ENCODE data around the gene TSPAN31.

TSPAN31 gene

DNA sequence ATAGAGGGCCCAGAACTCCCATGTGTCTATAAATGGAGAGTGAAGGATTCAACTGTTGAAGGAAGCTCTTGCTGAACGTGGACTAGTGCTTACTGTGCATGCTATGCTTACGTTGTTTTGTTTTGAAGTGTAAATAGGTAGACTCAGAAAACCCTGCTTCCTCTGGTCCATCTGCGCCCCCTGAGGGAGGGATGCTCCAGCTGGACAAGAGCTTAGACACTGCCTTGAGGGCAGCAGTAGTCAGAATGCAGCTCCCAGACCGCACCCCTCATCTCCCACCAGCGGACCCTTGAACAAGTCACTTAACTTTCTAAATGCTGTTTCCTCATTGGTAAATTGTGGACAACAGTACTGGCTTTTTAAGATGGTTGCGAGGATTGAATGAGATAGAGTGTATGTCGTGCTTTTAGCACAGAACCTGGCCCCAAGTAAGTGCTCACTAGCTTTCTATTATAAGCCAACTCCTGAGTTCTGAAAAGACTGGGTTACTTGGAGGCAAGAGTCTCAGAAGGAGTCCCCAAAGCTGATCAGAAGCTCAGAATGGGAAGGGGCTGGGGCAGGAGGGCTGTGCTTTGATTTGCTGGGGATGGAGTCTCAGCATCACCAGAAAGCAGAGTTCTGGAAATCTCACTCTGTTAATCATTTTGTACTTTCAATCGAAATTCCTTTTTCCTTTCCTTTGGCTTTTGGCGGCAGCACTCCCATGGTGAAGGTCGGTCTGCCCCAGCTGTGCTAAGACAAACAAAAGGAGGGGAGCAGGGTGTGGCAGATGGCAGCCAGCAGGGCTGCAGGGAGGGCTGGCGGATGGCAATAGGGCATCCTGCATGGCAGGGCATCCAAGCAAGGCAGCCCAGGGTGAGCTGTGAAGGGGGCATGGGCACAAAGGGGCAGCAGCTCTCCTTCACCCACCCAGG, 21.9 kb upstream of the TSPAN31 start:
- DNase-seq, result no peak

DNA sequence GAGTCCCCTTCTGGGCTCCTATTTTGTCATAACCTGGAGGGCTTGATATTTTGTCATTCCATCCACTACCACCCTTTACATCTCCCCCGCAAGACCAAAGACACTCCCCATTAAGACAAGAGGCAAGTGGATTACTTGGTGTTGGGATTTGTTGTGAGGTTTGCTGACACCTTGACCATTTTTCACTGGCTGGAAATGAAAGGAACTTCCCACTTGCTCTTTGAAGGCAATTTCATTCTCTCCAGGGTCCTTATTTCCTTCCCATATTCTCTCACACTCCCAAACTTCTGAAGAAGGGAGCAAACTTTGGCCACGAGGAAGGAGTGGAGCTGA, 21.2 kb upstream of the TSPAN31 start:
- DNase-seq, result no peak

GRCh38 chr12:57724003-57724935, 20.6 kb upstream of the TSPAN31 start:
- no peak for DNase-seq

- no peak for DNase-seq
Measured at GRCh38 chr12:57724936-57725740, 19.7 kb upstream of the TSPAN31 start.

GRCh38 chr12:57725851-57726150, 19.0 kb upstream of the TSPAN31 start:
- no peak for DNase-seq

DNA sequence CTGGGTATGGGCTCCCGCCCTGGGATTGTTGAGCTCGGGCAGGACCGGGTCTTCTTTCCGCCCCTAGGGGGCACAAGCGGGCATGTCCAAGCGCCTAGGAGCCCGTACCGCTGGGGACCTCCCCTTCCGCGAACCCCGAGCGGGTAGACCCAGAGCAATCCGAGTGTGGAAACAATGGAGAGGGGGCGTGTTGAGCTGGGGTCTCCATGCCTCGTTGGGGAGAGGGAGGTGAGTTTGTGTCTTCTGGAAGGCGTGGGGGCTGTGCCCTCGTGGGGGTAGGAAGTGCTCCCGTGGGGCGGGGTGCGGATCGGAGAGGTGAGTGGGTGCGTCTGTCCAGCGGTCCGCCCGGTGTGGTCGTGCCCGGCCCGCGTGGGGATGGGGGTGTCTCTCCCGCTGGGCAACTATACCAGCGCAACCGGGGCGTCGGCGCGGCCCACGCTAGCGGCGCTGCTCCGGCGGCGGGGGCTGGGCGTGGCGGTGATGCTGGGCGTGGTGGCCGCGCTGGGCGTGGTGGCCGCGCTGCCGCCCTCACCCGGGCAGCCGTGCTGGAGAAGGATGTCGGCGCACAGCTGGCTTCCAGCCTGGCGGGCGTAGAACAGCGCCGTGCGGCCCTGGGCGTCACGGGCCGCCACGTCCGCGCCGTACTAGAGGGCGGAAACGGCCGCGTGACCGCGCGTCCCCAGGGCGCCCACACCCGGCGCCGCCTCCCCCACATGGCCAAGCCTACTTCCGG, 18.5 kb upstream of the TSPAN31 start:
- peak; percentile 14 for DNase-seq

- DNase-seq, result no peak
Measured at GRCh38 chr12:57726884-57727757, 17.7 kb upstream of the TSPAN31 start.

- no peak for DNase-seq
Measured at GRCh38 chr12:57727758-57728395, 17.0 kb upstream of the TSPAN31 start.

DNA sequence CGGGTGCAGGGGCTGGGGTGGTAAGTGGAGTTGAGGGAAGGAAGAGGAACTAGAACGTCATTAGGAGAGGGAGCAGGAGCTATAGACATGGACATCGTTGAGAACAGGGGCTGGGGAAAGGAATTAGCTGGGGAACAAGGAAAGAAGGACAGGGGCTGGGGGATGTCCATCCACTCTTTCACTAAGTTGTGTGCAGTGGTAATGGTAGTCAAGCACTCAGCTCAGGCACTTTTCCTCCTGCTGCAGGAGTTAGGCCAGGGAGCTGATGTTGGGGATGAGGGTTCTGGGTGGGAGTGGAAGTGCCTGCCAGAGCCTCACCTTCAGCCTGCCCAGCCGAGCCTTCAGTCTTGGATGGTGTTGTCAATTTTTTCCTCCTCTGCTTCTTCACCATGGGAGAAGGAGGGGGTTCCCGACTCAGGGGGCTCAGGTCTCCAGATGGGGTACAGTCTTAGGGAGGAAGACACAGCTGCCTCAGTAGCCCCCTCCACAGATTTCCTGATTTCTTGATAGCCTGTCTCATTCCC, 15.5 kb upstream of the TSPAN31 start:
- DNase-seq, result no peak

- no peak for DNase-seq
Measured at GRCh38 chr12:57730336-57731067, 14.3 kb upstream of the TSPAN31 start.

- DNase-seq, result no peak
Measured at GRCh38 chr12:57731411-57732080, 13.3 kb upstream of the TSPAN31 start.

DNA sequence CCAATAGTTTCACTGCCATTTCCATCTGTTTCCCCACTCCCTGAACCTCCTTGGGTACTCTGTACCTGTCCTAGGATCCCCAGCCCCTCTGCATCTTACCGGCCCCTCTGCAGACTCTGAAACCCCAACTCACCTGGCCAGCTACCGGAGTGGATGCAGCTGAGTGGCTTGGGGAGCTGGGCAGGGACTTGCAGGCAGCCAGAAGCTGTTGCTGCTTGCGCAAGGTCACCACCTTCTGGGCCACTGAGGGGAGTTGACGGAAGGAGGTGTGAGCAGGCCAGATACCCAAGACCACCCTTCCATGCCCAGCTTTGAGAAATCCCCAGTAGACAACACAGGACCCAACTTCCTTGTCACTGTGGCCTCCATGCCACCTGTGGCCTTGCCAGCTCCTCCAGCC, 12.6 kb upstream of the TSPAN31 start:
- no peak for DNase-seq

GRCh38 chr12:57732726-57733593, 11.9 kb upstream of the TSPAN31 start:
- no peak for DNase-seq

GRCh38 chr12:57733928-57734327, 10.9 kb upstream of the TSPAN31 start:
- DNase-seq, result no peak

GRCh38 chr12:57734591-57734990, 10.2 kb upstream of the TSPAN31 start:
- DNase-seq, result no peak

- no peak for DNase-seq
Measured at GRCh38 chr12:57735198-57735855, 9.5 kb upstream of the TSPAN31 start.

DNA sequence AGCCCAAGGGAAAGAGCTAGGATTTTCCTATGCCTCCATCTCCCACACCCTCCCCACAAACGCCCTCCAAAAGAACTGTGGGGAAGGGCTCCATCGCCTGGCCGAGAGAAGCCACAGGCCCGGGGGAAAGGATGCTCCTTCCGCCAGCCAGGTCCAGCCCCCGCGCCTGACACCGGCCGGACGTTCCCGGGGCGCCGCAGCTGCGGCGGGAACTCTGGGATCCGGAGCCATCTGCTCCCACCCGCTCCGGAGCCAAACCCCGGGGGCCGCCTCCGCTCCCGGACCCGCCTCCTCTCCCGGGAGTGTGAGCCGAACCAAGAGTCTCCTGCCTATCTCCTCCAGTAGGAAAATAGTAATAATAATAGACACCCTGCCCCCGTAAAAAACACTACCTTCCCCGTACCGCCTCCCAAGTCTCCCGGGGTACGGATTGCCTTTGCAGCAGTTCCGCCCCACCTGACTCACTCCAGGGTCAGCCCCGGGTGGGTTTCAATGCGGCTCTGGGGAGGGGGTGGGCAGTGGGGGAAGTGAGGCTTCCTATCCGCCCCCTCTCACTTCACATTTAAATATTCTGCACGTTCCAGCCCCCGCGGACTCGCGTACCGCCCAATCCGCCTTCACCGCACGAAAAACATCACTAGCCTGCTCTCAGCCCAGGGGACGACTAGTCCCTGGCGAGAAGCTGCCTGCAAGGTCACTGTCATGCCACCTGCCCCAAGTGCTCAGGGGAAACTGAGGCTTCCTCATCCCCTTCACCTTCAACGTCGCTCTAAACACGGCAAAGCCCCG, 8.7 kb upstream of the TSPAN31 start:
- no peak for DNase-seq

All from activated naive CD4-positive, alpha-beta T cell treated with Interleukin-2 at 50 U/mL for 16 hours (primary cell).